ENCODE data around the gene FLACC1. TPM values are rescaled to one million over a fixed set of nuclear protein-coding genes. Genes with fewer than 3 reads are reported as not detected.

FLACC1 gene
- 0.44 and 0.76 TPM in 2 replicates for total RNA-seq (2012; rRNA removed)

- H3K9me3 ChIP-seq (replicated peaks; ENCODE audit: low read length): no peaks in the 10 kb centered on the region
These were observed at the start of gene FLACC1 for GRCh38 chr2:201357221-201357620. FLACC1 (minus strand) TSS chr2:201357345; CDS start chr2:201351404, 5,941 bp downstream.

GRCh38 chr2:201406077-201406662 lies 49.0 kb upstream of the FLACC1 start:
- peaks cover 8% of the 10 kb centered on the region for H3K36me3 ChIP-seq (ENCODE audit: insufficient read depth, low read length)
- no peak overlapping the region for H3K4me3 ChIP-seq (ENCODE audit: low read length)
- H3K4me2 ChIP-seq (ENCODE audit: low read length): peak overlapping the region; percentile 51
- peaks cover 33% of the 10 kb centered on the region for H3K4me1 ChIP-seq (ENCODE audit: control insufficient read depth, insufficient read depth, low read length)
- peak overlapping the region; percentile 41 for H3K9ac ChIP-seq (ENCODE audit: low read depth, low read length)
- H3K27me3 ChIP-seq (ENCODE audit: control insufficient read depth, insufficient read depth, low read length): no peaks in the 10 kb centered on the region
- no peaks in the 10 kb centered on the region for H3K9me3 ChIP-seq (replicated peaks; ENCODE audit: low read length)

More at GRCh38 chr2:201357221-201357620, at the start of gene FLACC1:
- Histone ChIP-seq H3K9ac (ENCODE audit: low read depth, low read length) (no peak within 1 kb of the TSS), H3K4me2 (ENCODE audit: low read length) (no peak within 1 kb of the TSS), H3K4me3 (ENCODE audit: low read length) (no peak within 1 kb of the TSS), H3K36me3 (ENCODE audit: insufficient read depth, low read length) (peaks cover 23% of the 10 kb centered on the region), H3K4me1 (ENCODE audit: control insufficient read depth, insufficient read depth, low read length) (peaks cover 8% of the 10 kb centered on the region), H3K27me3 (ENCODE audit: control insufficient read depth, insufficient read depth, low read length) (no peaks in the 10 kb centered on the region)

GRCh38 chr2:201404699-201405280 lies 47.6 kb upstream of the FLACC1 start:
- no peak overlapping the region for H3K9ac ChIP-seq (ENCODE audit: low read depth, low read length)
- no peak overlapping the region for H3K4me3 ChIP-seq (ENCODE audit: low read length)
- no peak overlapping the region for H3K4me2 ChIP-seq (ENCODE audit: low read length)
- no peaks in the 10 kb centered on the region for H3K27me3 ChIP-seq (ENCODE audit: control insufficient read depth, insufficient read depth, low read length)
- H3K36me3 ChIP-seq (ENCODE audit: insufficient read depth, low read length): peaks cover 11% of the 10 kb centered on the region
- no peaks in the 10 kb centered on the region for H3K9me3 ChIP-seq (replicated peaks; ENCODE audit: low read length)
- peaks cover 31% of the 10 kb centered on the region for H3K4me1 ChIP-seq (ENCODE audit: control insufficient read depth, insufficient read depth, low read length)

GRCh38 chr2:201403880-201404279 lies 46.7 kb upstream of the FLACC1 start:
- H3K4me1 ChIP-seq (ENCODE audit: control insufficient read depth, insufficient read depth, low read length): peaks cover 31% of the 10 kb centered on the region
- H3K4me2 ChIP-seq (ENCODE audit: low read length): no peak overlapping the region
- H3K9me3 ChIP-seq (replicated peaks; ENCODE audit: low read length): no peaks in the 10 kb centered on the region
- H3K27me3 ChIP-seq (ENCODE audit: control insufficient read depth, insufficient read depth, low read length): no peaks in the 10 kb centered on the region
- H3K9ac ChIP-seq (ENCODE audit: low read depth, low read length): no peak overlapping the region
- peaks cover 18% of the 10 kb centered on the region for H3K36me3 ChIP-seq (ENCODE audit: insufficient read depth, low read length)
- no peak overlapping the region for H3K4me3 ChIP-seq (ENCODE audit: low read length)

GRCh38 chr2:201402651-201403562 lies 45.8 kb upstream of the FLACC1 start:
- H3K4me2 ChIP-seq (ENCODE audit: low read length): no peak overlapping the region
- no peak overlapping the region for H3K4me3 ChIP-seq (ENCODE audit: low read length)
- peaks cover 25% of the 10 kb centered on the region for H3K36me3 ChIP-seq (ENCODE audit: insufficient read depth, low read length)
- H3K9me3 ChIP-seq (replicated peaks; ENCODE audit: low read length): no peaks in the 10 kb centered on the region
- peaks cover 31% of the 10 kb centered on the region for H3K4me1 ChIP-seq (ENCODE audit: control insufficient read depth, insufficient read depth, low read length)
- no peak overlapping the region for H3K9ac ChIP-seq (ENCODE audit: low read depth, low read length)
- H3K27me3 ChIP-seq (ENCODE audit: control insufficient read depth, insufficient read depth, low read length): no peaks in the 10 kb centered on the region

DNA sequence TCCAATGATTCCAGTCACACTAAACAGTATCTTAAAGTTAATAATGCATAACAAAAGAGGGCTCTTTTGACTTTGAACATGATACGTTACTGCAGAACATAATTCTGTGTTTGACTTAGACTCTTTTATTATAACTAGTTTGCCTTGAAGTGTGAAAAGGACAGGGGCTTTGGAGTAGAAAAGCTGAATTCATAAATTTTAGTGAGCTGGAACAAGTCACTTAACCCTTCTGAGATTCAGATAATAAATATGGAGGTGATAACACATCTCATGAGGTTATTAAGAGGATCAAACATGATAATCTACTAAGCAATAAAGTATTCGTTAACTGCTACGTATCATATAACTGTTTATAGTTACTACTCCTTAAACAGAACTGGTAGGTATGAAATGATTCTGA lies 44.7 kb upstream of the FLACC1 start:
- no peaks in the 10 kb centered on the region for H3K27me3 ChIP-seq (ENCODE audit: control insufficient read depth, insufficient read depth, low read length)
- H3K36me3 ChIP-seq (ENCODE audit: insufficient read depth, low read length): peaks cover 33% of the 10 kb centered on the region
- H3K9ac ChIP-seq (ENCODE audit: low read depth, low read length): no peak overlapping the region
- no peaks in the 10 kb centered on the region for H3K9me3 ChIP-seq (replicated peaks; ENCODE audit: low read length)
- peaks cover 24% of the 10 kb centered on the region for H3K4me1 ChIP-seq (ENCODE audit: control insufficient read depth, insufficient read depth, low read length)
- no peak overlapping the region for H3K4me2 ChIP-seq (ENCODE audit: low read length)
- H3K4me3 ChIP-seq (ENCODE audit: low read length): no peak overlapping the region

DNA sequence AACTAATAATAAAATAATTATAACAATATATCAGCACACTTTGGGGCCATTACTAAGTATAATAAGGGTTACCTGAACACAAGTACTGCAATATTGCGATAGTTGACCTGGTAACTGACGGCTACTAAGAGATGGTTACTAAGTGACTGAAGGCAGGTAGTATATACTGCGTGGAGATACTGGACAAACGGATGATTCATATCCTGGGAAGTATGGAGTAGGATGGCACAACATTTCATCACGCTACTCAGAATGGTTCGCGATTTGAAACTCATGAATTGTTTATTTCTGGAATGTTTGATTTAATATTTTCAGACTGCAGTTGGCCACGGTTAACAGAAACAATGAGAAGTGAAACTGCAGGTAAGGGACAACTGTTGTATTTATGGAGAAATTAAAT lies 39.5 kb upstream of the FLACC1 start:
- Histone ChIP-seq H3K36me3 (ENCODE audit: insufficient read depth, low read length) (peaks cover 71% of the 10 kb centered on the region), H3K9ac (ENCODE audit: low read depth, low read length) (no peak overlapping the region), H3K4me1 (ENCODE audit: control insufficient read depth, insufficient read depth, low read length) (peaks cover 4% of the 10 kb centered on the region), H3K4me3 (ENCODE audit: low read length) (no peak overlapping the region), H3K9me3 (replicated peaks; ENCODE audit: low read length) (no peaks in the 10 kb centered on the region), H3K4me2 (ENCODE audit: low read length) (no peak overlapping the region), H3K27me3 (ENCODE audit: control insufficient read depth, insufficient read depth, low read length) (no peaks in the 10 kb centered on the region)

GRCh38 chr2:201383136-201383535 lies 26.0 kb upstream of the FLACC1 start:
- no peaks in the 10 kb centered on the region for H3K27me3 ChIP-seq (ENCODE audit: control insufficient read depth, insufficient read depth, low read length)
- no peaks in the 10 kb centered on the region for H3K9me3 ChIP-seq (replicated peaks; ENCODE audit: low read length)
- no peak overlapping the region for H3K4me2 ChIP-seq (ENCODE audit: low read length)
- H3K4me3 ChIP-seq (ENCODE audit: low read length): no peak overlapping the region
- no peak overlapping the region for H3K9ac ChIP-seq (ENCODE audit: low read depth, low read length)
- no peaks in the 10 kb centered on the region for H3K4me1 ChIP-seq (ENCODE audit: control insufficient read depth, insufficient read depth, low read length)
- peaks cover 83% of the 10 kb centered on the region for H3K36me3 ChIP-seq (ENCODE audit: insufficient read depth, low read length)

- Histone ChIP-seq H3K4me3 (ENCODE audit: low read length) (no peak overlapping the region), H3K36me3 (ENCODE audit: insufficient read depth, low read length) (peaks cover 59% of the 10 kb centered on the region), H3K4me1 (ENCODE audit: control insufficient read depth, insufficient read depth, low read length) (no peaks in the 10 kb centered on the region), H3K9ac (ENCODE audit: low read depth, low read length) (no peak overlapping the region), H3K9me3 (replicated peaks; ENCODE audit: low read length) (no peaks in the 10 kb centered on the region), H3K4me2 (ENCODE audit: low read length) (no peak overlapping the region), H3K27me3 (ENCODE audit: control insufficient read depth, insufficient read depth, low read length) (no peaks in the 10 kb centered on the region)
These were observed 21.6 kb upstream of the FLACC1 start for GRCh38 chr2:201378496-201379397.

GRCh38 chr2:201377218-201377617 lies 20.1 kb upstream of the FLACC1 start:
- Histone ChIP-seq H3K9me3 (replicated peaks; ENCODE audit: low read length) (no peaks in the 10 kb centered on the region), H3K36me3 (ENCODE audit: insufficient read depth, low read length) (peaks cover 44% of the 10 kb centered on the region), H3K27me3 (ENCODE audit: control insufficient read depth, insufficient read depth, low read length) (no peaks in the 10 kb centered on the region), H3K9ac (ENCODE audit: low read depth, low read length) (no peak overlapping the region), H3K4me3 (ENCODE audit: low read length) (no peak overlapping the region), H3K4me2 (ENCODE audit: low read length) (no peak overlapping the region), H3K4me1 (ENCODE audit: control insufficient read depth, insufficient read depth, low read length) (no peaks in the 10 kb centered on the region)

- H3K4me3 ChIP-seq (ENCODE audit: low read length): no peak overlapping the region
- H3K4me2 ChIP-seq (ENCODE audit: low read length): no peak overlapping the region
- H3K9me3 ChIP-seq (replicated peaks; ENCODE audit: low read length): no peaks in the 10 kb centered on the region
- no peak overlapping the region for H3K9ac ChIP-seq (ENCODE audit: low read depth, low read length)
- no peaks in the 10 kb centered on the region for H3K27me3 ChIP-seq (ENCODE audit: control insufficient read depth, insufficient read depth, low read length)
- H3K36me3 ChIP-seq (ENCODE audit: insufficient read depth, low read length): peaks cover 5% of the 10 kb centered on the region
- H3K4me1 ChIP-seq (ENCODE audit: control insufficient read depth, insufficient read depth, low read length): peaks cover 4% of the 10 kb centered on the region
These were observed 12.6 kb upstream of the FLACC1 start for GRCh38 chr2:201369775-201370174.
